Tongue (tissue), 2 donors: ENCODE data around the gene FAM234A. TPM values are rescaled to one million over a fixed set of nuclear protein-coding genes. Genes with fewer than 3 reads are reported as not detected.

Experiments used
- DNase-seq: peaks from one replicate; pipeline ENCODE4 v3.0.0-alpha.2; 2015
- total RNA-seq: library from RNA; depleted of rRNA; stranded (reverse); fragments of >200 nt; gene quantifications from one replicate; pipeline ENCODE4 v1.2.3, GENCODE V29; 2014

FAM234A gene
- total RNA-seq, 1 donor from 2014 or later: 92.7 TPM

DNA sequence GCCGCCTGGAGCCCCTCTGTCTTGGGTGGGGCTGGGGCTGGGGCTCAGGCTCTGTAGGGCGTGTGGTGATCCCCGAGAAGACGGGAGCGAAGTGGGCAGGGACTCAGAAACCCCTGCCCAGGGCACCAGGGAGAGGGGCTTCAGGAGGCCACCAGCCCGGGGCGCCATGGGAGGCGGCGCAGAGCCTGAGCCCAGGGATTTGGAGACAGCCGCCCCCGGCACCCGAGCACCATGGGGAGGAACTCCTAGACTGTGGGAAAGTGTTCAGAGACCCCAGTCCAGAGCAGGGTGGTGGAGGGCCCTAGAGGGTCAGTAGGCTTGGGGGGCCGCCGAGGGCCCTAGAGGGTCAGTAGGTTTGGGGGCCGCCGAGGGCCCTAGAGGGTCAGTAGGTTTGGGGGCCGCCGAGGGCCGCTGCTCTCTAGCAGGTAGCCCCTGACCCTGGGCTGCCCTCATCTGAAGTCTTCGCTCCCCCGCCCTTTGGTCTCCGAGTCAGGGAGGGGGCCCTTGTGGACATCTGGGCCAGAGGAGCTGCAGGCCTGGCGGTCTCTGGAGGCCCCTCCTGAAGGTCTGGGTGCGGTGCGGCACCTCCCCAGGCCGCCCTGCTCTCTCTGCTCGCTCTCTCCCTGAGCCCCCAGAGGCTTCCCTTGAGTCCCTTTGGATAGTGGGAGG, 46.5 kb downstream of the FAM234A start:
- no peak for DNase-seq

DNA sequence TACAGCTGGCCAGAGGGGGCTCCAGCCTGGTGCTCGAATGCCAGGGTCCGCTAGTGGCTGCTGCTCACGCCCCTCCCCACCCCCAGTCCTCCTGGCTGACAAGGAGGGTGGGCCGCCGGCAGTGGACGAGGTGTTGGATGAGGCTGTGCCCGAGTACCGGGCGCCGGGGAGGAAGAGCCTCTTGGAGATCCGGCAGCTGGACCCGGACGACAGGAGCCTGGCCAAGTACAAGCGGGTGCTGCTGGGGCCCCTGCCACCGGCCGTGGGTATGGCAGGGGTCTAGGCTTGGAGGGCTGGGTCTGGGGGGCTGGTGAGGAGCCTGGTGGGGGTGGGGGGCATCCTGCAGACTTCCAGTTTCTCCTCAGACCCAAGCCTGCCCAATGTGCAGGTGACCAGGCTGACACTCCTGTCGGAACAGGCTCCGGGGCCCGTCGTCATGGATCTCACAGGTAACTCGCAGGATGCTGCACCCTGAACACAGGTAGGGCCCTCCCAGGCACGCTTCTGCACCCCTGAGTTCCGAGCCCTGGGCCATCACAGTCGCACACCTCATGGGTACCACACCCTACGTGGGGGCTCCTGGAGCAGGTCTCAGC, 47.1 kb downstream of the FAM234A start:
- DNase-seq: no peak

DNA sequence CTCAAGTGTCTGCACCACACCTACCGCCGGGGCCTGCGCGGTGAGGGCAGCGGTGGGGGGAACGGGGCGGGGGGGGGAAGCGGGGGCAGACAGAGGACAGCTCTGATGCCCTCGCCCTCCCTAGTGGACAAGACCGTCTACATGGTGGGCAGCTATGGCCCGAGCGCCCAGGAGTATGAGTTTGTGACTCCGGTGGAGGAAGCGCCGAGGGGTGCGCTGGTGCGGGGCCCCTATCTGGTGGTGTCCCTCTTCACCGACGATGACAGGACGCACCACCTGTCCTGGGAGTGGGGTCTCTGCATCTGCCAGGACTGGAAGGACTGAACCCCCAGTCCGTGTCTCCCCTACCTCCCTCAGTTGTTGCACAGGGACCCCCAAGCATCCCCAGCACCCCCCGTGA, 47.9 kb downstream of the FAM234A start:
- DNase-seq: no peak

DNA sequence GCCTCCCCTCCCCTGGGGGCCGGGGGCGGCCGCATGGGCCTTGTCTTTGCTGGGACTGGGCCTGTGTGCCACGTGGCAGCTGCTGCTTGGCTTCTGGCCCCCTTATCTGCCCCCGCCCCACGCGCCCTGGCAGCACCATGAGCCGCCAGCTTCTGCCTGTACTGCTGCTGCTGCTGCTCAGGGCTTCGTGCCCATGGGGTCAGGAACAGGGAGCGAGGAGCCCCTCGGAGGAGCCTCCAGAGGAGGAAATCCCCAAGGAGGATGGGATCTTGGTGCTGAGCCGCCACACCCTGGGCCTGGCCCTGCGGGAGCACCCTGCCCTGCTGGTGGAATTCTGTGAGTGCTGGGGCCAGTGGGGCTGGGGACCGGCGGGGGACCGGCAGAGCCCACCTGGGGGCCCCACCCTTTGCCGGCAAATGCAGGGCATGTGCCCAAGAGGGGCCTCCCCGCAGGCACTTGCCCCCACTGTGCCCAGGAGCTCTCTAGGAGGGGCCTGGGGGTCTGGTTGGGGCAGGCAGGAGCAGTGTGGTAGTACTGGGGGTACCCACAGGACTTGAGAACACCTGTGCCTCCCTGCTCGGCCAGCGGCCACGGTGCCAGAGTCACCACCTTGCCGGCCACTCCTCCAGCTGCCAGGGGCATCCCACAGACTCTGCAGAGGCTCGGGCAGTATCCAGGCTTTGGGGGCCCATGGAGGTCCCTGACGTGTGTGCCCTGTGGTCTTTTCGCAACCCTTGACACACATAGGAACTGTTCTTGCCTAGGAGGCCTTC, 48.6 kb downstream of the FAM234A start, which contains the start of gene PDIA2:
Gene PDIA2, plus strand, starts transcription at position 132 of the 773 bp plus-strand sequence. Its CDS starts 6 bp downstream, at position 138.
- no peak for DNase-seq

DNA sequence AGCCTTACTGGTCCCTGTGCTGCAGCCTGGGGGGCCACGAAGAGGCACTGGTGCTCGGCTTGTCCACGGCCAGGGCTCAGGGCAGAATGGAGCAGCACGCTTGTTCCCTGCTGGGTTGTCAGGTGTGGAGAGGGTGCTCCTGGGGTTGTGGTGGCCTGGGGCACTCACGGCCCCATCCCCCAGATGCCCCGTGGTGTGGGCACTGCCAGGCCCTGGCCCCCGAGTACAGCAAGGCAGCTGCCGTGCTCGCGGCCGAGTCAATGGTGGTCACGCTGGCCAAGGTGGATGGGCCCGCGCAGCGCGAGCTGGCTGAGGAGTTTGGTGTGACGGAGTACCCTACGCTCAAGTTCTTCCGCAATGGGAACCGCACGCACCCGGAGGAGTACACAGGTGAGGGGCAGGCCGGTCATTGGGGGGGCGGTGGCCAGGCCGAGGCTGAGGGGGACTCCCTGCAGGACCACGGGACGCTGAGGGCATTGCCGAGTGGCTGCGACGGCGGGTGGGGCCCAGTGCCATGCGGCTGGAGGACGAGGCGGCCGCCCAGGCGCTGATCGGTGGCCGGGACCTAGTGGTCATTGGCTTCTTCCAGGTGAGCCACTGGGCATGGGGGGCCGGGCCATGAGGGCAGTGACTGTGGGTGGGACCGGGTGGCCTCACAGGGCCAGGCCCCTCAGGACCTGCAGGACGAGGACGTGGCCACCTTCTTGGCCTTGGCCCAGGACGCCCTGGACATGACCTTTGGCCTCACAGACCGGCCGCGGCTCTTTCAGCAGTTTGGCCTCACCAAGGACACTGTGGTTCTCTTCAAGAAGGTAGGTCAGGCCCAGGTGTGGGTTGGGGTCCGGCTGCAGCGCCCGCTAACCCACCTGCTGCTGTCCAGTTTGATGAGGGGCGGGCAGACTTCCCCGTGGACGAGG, 49.8 kb downstream of the FAM234A start:
- no peak for DNase-seq

DNA sequence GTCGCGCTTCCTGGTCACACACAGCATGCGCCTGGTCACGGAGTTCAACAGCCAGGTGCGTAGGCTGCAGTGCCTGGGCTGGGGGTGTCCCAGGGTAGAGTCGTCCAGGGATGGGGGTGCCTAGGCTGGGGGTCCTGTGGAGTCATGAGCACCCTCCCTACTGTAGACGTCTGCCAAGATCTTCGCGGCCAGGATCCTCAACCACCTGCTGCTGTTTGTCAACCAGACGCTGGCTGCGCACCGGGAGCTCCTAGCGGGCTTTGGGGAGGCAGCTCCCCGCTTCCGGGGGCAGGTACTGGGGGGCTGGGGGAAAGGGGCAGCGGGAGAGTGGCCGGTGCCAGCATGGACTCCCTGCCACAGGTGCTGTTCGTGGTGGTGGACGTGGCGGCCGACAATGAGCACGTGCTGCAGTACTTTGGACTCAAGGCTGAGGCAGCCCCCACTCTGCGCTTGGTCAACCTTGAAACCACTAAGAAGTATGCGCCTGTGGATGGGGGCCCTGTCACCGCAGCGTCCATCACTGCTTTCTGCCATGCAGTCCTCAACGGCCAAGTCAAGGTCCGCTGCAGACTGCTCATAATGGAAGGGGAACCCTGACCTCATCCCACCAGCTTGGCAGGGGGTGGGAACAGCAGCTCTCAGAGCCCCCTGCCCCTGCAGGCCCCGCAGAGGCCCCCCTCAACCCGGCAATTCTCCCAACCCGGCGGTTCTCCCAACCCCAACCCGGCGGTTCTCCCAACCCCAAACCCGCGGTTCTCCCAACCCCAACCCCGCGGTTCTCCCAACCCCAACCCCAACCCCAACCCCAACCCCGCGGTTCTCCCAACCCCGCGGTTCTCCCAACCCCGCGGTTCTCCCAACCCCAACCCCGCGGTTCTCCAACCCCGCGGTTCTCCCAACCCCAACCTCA, 50.8 kb downstream of the FAM234A start:
- DNase-seq: no peak

DNA sequence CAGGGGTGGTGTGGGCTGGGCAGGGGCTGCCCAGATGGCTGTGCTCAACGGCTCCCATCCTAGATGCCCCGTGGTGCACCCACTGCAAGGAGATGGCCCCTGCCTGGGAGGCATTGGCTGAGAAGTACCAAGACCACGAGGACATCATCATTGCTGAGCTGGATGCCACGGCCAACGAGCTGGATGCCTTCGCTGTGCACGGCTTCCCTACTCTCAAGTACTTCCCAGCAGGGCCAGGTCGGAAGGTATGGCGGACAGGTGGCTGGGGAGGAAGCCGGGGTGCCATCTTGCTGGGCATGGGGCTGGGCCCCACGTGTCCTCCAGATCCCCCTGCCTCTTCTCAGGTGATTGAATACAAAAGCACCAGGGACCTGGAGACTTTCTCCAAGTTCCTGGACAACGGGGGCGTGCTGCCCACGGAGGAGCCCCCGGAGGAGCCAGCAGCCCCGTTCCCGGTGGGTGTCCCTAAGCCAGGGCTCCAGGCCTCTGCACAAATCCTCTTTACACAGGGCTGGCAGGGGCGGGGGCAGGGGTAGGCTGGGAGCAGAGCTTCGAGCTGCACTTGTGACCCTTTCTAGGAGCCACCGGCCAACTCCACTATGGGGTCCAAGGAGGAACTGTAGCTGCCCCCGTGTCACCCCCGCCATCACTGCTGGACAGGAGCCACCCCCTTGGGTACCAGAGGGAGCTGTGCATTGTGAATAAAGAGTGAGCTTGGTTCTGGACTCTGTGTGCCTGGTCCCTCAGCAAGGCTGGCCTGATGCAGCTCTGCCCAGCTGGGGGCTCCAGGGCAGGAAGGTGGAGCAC, 52.1 kb downstream of the FAM234A start:
- DNase-seq: no peak

DNA sequence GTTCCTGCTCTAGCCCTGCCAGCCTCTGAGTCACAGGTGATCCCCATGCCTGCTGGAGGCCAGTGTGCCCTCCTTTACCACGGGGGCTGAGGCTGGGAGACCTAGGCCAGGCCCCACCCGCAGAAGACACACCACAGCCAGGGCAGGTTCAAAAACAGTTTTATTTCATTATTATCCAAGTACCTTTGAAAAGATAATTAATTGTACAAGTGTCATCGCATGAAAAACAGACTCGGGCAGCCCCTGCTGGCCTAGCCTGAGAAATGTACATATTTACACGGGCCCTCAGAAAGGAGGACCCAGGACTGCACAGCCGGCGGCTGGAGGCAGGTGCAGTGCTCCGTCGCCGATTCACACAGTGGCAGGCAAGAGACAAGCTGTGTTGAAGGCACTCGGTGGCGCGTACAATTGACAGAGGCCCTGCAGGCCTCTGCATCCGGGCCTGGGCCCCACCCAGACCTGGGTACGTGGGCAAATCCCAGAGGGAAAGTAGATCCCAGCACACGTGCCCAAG, 52.7 kb downstream of the FAM234A start:
- DNase-seq: no peak

DNA sequence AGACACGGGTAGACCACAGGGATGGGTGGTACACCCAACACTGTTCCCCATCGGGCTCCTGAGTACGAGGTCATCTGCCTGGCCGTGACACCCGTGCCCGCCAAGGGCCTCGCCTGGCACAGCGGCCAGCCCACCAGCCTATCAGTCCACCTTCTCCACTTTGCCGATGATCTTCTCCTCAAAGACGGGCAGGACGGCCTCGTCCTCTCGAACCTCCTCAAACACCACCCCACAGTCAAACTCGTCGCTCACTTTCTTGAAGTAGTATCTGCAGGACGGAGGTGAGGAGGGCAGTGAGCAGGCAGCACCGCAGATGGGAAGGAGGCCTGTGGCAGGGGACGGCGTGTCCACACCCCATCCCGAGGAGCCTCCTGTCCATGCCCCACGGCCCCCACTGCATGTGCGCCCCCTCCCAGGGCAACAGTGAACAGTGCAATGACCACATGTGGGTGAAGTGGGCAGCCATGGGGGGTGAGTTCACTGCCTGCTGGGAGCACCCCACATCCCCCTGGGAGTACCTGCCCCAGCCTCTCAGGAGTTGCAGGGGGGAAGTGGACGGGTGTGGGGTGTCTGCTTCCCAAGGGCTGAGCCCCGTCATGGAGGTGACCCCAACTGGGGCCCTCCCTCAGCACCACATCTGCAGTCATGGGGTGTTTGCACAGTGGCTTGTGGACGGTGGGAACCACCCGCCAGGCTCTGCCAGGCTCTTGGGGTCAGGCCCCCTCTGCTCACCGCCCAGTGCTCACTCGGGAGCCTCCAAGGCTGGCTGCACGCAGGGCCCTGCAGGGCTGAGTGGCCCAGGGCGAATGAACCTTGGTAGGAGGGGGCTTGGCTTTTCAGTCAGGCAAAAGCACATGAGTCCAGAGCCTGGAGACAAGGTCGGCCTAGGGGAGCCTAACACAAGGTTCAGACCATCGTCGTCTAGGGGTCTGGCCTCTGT, 53.6 kb downstream of the FAM234A start:
- no peak for DNase-seq

DNA sequence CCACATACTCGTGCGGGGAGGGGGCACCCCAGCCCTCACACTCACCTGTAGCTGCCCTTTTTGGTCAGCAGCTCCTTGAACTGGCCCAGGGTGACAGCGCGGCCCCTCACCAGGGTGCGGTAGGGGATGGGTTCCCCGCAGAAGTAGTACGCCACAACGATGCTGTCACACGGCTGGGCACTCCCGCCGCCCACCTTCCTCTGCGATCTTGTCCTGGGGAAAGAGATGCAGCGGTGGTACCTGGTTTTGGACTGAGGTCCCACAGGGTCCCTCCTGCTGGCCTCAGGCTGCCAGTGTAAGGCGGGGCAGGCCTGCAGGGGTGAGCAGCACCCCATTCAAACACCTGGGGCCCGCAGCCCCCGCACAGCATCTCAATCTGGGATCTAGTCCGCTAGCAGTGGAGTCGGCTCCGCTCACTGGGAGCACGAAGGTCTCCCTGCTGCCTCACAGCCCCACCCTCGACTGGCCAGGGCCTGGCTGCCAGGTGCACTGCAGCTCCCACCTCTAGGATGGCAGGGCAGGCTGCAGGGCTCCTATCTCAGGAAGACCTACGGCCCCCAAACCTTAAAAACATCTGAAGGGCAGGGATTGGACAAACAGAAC, 54.9 kb downstream of the FAM234A start:
- no peak for DNase-seq

DNA sequence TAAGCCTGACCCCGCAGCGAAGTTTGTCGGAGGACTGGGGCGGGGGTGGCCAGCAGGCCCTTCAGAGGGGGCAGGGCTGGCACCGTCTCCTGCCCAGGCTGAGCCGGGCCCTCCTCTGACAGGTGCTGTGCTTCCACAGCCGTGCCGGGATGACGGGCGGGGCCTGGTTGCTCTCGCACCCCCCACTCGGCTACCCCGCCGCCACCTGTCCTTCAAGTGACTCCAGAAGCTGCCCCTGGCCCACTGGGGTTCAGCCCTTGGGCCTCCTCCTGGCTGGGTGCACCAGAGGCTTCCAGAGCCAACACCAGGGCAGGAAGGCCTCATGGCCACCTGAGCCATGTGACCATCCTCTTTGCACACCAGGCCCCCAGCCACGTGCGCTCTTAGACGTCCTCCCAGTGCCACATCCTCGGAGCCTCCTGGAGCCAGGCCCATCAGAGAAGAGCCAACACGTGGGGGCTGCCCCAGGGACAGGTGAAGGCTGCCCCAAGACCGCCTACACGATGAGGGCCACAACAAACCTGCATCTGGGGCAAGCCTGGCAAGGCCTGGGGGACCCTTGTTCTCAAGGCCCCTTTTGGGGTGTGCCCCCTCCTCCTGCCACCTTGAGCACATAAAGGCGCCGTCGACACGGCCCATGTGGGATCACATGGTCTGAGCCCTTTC, 55.5 kb downstream of the FAM234A start:
- DNase-seq: no peak

DNA sequence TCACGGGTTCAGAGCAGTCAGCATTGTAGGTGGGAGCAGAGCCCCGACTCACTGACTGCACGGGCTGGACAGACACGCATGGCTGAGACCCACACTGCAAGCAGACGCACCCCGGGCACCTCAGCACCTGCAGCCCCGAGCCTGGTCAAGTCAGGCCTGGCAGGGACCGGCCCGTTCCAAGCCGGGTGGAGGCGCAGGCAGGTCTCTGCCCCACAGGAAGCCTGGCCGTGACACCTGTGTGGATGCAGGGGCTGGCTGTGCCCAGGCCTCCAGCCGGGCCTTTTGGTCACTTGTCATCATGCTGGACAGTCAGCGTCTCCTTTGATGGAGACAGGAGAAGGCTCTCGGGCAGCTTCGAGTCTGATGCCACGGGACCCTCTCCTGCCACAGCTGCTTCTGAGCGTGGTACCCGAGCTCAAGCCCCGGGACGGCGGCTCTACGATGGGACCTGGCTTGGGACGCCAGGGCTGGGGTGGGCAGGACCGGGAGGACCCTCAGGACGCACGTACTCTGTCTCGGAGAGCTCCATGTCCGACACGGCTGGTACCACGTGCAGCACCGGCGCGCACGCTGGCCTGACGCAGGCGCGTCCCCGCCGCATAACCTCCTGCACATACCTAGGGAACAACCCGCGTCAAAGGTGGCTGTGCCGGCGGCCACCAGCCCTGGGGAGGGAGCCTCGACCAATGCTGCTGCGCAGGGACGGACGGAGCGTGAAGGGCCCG, 56.2 kb downstream of the FAM234A start:
- no peak for DNase-seq

DNA sequence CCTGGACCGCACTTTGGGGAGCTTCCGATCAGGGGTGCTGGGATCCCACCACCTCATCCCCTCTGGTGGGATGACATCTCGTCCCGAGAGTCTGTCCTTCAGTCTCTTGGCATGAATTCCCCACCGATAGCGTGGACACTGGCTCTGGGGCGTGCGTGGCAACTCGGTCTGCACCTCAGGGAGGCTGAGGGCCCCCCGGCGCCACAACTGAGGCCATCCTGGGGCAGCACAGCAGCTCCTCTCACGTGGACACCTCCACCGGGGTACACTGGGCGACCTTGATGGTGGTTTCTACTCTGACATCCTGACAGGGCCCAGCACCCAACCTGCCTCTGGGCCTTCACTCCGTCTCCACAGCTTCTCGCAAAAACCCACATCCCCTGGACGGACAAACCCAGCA, 56.9 kb downstream of the FAM234A start:
- no peak for DNase-seq

DNA sequence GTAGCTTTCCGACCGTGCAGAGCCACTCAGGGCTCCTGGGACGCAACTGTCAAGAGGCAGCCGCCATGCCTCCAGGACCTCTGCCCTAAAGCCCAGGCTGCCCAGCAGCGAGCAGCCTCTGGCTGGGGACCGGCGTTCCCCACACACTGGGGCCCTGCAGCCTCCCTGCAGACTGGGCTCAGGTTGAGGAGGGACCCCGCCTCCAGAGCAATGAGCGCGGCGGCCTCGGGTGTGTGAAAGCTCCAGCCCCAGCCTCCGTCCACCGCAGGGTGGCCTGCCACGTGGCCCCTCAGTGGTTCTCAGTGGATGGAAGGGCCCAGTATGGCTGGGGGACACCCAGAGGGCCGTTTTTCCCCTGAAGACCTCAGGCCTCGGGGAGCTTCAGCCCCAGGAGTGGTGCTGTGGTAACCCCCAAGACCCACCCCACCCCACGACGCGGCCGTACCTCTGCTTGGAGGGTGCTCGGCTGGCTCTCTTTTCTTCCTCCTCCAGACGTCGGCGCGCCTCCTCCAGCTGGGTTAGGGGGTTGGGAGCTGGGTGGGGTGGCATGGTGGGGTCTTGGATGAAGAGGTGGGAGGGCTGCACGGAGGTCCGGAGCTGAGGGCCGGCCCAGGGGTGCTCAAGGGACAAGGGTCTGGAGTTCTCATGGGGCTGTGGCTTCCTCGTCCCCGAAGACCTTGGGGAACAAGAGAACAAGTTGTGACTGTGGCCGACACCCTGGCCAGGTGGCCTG, 58.6 kb downstream of the FAM234A start:
- DNase-seq: no peak

DNA sequence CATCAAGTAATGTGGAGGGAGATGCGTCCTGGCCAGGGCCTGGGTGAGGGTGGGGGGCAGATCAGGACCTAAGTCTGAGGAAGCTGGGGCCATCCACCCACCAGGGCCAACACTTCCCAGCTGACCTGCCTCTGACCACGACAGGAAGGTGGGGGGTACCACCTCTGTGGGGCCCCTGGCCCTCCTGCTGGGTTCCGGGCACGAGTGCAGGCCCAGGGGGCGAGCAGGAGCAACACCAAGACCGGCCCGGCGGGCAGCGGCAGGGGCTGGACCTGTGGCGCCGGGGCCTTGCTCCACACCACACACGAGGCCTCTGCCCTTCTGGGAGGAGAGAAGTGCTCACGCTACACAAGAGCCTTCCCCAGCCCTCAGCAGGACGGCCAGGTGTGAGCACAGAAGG, 61.7 kb downstream of the FAM234A start:
- no peak for DNase-seq

DNA sequence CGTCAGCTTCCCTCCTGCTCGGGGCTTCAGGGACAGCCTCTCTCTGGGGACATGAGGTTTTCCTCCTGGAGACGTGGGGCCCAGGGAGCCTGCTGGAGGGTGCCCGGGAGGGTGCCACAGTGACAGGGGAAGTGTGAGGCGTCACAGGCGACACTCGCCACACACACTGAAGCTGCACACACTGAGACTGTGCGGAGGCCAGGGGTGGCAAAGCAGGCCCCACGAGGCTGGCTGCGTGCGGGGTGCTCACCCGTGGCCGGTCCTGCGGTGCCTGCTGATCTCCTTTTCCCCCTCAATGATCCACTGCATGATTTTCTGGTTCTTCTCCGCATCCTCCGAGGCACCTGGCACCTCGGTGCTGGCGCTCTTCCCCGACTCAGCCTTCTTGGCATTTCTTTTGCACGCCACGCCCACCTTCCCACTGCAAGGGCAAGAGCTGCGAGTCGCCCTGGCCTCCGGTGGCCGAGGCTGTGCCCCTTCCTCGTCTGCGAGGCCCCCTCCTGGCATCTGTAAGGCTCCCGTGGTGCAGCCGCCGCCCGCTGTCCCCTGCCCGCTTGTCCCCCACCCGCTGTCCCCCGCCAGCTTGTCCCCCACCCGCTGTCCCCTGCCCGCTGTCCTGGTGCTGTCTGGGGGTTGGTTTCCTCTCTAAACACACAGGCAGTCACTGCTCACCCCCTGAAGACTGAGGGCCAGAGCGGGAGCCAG, 62.3 kb downstream of the FAM234A start:
- DNase-seq: no peak
